GM13977 (cell line): ENCODE results near the gene RABAC1.
"Not testable (repeated sequence)": the region's sequence is repeated elsewhere in the genome, so short reads cannot be mapped to it uniquely, and the experiment has no call there.

Source experiments
- DNase-seq: peaks from one replicate; pipeline ENCODE4 v3.0.0; 2012; ENCODE audit warnings: low spot score
- in situ Hi-C: fragments of 300-500 bp; cut with MboI; formaldehyde crosslinking; loops from one replicate; pipeline ENCODE4 v1.12.0; 2022; ENCODE audit warnings: low sequenced_read_pairs, low pct_unique_long_range_greater_than_20kb, mixed read lengths, inconsistent platforms; ENCODE audit not compliant: unreplicated experiment
- TF ChIP-seq, protein P1 (sequence below): IDR thresholded peaks from 2 replicates; pipeline ENCODE4 v1.5.1; 2012; ENCODE audit warnings: mild to moderate bottlenecking, control low read depth; ENCODE audit not compliant: insufficient read depth; ENCODE audit errors: extremely low read depth, missing control alignments

Gene RABAC1

DNA sequence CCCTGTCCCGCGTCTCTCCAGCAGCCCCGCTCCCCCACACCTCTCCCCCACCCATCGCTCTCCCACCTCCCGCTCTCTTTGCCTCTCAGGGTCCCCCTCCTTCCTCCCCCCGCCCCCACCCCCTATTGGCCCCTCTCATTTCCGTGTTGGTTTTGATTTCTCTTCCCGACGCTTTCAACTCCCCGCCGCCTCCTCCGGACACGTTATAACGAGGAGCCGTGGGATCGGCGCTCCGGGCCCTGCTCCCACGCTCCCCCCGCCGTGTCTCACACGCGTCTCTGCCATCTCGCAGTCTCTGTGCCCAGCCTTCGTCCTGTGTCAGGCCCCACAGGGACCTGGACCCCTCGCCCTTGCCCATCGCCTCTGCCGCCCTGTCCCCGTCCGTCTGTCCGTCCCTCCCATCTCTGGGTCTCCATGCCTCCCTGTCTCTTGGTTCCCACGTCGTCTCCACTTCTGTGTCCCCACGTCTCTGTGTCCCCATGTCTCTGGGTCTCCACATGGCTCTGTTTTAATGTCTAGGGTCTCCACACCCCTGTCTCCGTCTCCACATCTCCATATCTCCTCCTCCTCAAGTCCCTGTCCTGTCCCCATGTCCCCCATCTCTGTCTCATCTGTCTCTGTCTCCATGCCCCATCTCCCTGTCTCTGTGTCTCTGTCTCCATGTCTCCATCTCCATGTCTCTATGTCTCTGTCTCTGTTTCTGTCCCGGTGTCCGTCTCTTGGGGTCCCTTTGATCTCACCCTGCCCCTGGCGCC is 43.9 kb downstream of the RABAC1 start:
- TF ChIP-seq, protein P1, sequence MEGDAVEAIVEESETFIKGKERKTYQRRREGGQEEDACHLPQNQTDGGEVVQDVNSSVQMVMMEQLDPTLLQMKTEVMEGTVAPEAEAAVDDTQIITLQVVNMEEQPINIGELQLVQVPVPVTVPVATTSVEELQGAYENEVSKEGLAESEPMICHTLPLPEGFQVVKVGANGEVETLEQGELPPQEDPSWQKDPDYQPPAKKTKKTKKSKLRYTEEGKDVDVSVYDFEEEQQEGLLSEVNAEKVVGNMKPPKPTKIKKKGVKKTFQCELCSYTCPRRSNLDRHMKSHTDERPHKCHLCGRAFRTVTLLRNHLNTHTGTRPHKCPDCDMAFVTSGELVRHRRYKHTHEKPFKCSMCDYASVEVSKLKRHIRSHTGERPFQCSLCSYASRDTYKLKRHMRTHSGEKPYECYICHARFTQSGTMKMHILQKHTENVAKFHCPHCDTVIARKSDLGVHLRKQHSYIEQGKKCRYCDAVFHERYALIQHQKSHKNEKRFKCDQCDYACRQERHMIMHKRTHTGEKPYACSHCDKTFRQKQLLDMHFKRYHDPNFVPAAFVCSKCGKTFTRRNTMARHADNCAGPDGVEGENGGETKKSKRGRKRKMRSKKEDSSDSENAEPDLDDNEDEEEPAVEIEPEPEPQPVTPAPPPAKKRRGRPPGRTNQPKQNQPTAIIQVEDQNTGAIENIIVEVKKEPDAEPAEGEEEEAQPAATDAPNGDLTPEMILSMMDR, result no peak
- DNase-seq, result no peak
- in situ Hi-C loops, result no loop called here

GRCh38 chr19:41914424-41914834 is 44.7 kb downstream of the RABAC1 start:
- in situ Hi-C loops, DNase-seq: not testable (repeated sequence)

DNA sequence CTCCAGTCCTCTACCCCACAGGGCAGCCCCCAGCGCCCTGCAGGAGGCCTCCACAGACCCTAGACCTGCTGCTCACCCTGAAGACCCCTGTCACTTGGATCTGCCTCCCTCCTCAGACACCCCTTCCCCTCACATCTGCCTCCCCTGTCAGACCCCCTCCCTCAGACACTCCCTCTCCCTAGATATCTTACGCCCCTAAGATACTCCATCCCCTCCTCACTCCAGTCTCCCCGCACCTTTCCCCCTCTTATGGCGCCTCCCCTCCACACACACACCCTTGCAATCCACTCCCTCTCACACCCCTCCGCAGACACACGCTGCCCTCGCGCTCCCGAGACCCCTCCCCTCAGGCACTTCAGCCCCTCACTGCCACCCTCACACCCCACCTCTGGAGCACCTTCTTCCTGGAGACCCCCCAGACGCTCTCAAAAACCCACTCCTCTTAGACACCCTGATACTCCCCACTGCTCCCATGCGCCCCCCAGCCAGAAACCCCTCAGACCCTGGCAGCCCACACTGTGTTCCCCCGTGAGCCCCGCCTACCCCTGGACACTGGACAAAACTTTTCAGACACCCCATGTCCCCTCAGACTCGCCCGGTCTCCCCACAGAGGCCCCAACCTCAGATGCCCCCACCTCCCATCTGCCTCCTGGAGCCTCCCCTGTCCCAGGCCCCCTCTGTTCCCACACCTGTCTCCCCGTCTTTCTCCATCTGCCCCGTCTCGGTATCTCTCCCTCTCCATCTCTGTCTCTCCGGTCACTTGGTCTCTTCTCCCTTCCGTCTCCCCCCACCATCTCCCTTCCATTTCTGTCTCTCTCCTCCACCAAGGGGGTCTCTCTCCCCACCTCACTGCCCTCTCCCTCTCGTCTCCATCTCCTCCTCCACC is 45.3 kb downstream of the RABAC1 start:
- TF ChIP-seq, protein P1, result no peak
- DNase-seq, result no peak
- in situ Hi-C loops, result no loop called here

DNA sequence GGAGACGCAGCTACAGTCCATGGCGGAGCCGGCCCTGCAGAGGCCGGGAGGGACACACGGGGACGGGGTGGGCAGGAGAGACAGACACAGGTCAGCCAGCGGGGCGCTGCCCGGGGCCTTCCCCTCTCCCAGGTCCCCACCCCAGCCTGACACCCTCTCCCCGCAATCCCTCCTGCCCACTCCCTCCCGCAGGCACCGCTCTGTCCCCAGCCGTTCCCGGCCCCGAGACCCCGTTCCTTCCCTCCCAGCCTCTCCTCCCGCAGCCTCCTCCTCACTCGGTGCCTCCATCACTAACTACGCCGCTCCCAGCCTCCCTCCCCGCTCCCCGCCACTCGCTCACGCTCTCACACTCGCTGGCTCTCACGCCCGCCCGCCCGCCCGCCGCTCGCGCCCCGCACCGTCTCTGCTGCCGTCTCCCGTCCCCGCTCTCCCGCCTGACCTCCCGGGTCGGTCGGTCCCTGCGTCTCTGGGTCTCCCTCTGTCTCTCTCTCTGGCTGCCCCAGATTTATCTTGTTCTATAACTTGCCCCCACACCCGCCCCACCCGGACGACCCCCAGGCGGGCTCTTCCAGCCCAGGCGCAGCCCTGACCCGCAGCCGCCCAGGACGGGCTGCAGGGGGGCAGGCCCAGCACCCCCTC is 46.1 kb downstream of the RABAC1 start:
- TF ChIP-seq, protein P1, result no peak
- DNase-seq, result no peak

GRCh38 chr19:41911889-41912731 is 47.0 kb downstream of the RABAC1 start:
- in situ Hi-C loops, result no loop called here
- DNase-seq, result no peak
- TF ChIP-seq, protein P1, result no peak

More for the DNA sequence above, 46.1 kb downstream of the RABAC1 start:
- in situ Hi-C loops, result no loop called here

GRCh38 chr19:41910992-41911888 is 47.9 kb downstream of the RABAC1 start:
- in situ Hi-C loops, result no loop called here
- no peak for DNase-seq

More at GRCh38 chr19:41910992-41911888, 47.9 kb downstream of the RABAC1 start:
- TF ChIP-seq, protein P1, result no peak
